ENCODE results near the gene TUBGCP6. TPM values are rescaled to one million over a fixed set of nuclear protein-coding genes. Genes with fewer than 3 reads are reported as not detected.

The TUBGCP6 gene
- total RNA-seq, 1 experiment from 2014 or later = 38.6 TPM

GRCh38 chr22:50245214-50246072 is 620 bp upstream of the TUBGCP6 start:
- Histone ChIP-seq H3K9me3 (ENCODE audit: control insufficient read depth in 1 of 2, insufficient read depth in 1 of 2, low read depth in 1 of 2, low read length in 2 of 2) (no peaks in the 10 kb centered on the region), H3K4me2 (ENCODE audit: low read length) (peak overlapping the region; percentile 92), H3K4me1 (ENCODE audit: control insufficient read depth in 1 of 2, insufficient read depth in 2 of 2, low read length in 2 of 2) (peaks cover 30 to 68% of the 10 kb centered on the region in 2 experiments), H4K20me1 (ENCODE audit: insufficient read depth) (no peaks in the 10 kb centered on the region), H3K79me2 (ENCODE audit: insufficient read depth, low read length) (peaks cover 82% of the 10 kb centered on the region), H3K9me2 (ENCODE audit: insufficient read depth) (no peaks in the 10 kb centered on the region), H3K4me3 (replicated peaks in 1 of 2; ENCODE audit: low read depth in 1 of 2, low read length in 2 of 2) (peak overlapping the region; percentile 93 to 95), H3K27ac (ENCODE audit: low read depth, low read length) (peak overlapping the region; percentile 81), H3K27me3 (ENCODE audit: insufficient read depth, low read length) (no peaks in the 10 kb centered on the region), H3K9ac (ENCODE audit: low read length) (peak overlapping the region; percentile 92), H3K36me3 (ENCODE audit: control insufficient read depth in 1 of 2, insufficient read depth in 2 of 2, low read length in 2 of 2) (peaks cover 0 to 18% of the 10 kb centered on the region in 2 experiments; a peak in 1 of 4 replicates), H2AFZ (ENCODE audit: low read depth, low read length, poor library complexity, severe bottlenecking) (no peak overlapping the region)
- RAD21 ChIA-PET (ENCODE audit: low non-redundant PET in 1 of 2, low total read pairs in 2 of 2, uncharacterized antibody in 2 of 2, unreplicated experiment in 2 of 2) = no interaction called here
- no peak for TF ChIP-seq CTCF (IDR thresholded peaks at IDR 0.05 in 2 of 3, conservative IDR thresholded peaks at IDR 0.05 in 1 of 3; ENCODE audit: borderline replicate concordance in 1 of 3, insufficient read depth in 1 of 3, low read depth in 2 of 3, low read length in 2 of 3)
- TF ChIP-seq EZH2phosphoT487 (IDR thresholded peaks at IDR 0.05; ENCODE audit: borderline replicate concordance) = no peak
- TF ChIP-seq ZNF274 (IDR thresholded peaks at IDR 0.05; ENCODE audit: low read depth, low read length) = no peak
- peak; percentile 6; the same call in 1 of the 2 replicates for TF ChIP-seq ZFX (IDR thresholded peaks at IDR 0.05)
- peak; percentile 7; the same call in 1 of the 2 replicates for TF ChIP-seq JUND (IDR thresholded peaks at IDR 0.05)
- no peak for TF ChIP-seq YY1 (IDR thresholded peaks at IDR 0.05; ENCODE audit: extremely low read depth, insufficient replicate concordance, low read depth, low read length)
- TF ChIP-seq ZBTB33 (IDR thresholded peaks at IDR 0.05; ENCODE audit: extremely low read depth, insufficient replicate concordance, low read length) = no peak
- TF ChIP-seq EGR1 (IDR thresholded peaks at IDR 0.05; ENCODE audit: low read depth) = no peak
- TF ChIP-seq SIN3A (IDR thresholded peaks at IDR 0.05; ENCODE audit: low read depth) = no peak
- CTCF ChIA-PET = no interaction called here
- POLR2A ChIA-PET = no interaction called here
- DNase-seq (ENCODE audit: low read depth, low spot score) (no peak), ATAC-seq (peak; percentile 45)
- intact Hi-C loops (cut with micrococcal nuclease) = no loop called here
- TSS peak; percentile 58 for BruUV-seq (replicated peaks)

Measured in HCT116 (cell line).